Head of caudate nucleus (tissue), 42 donors: Measurements from ENCODE around the gene NLGN4Y.

Experiments used
- DNase-seq, 42 donors: peaks; one replicate each; pipeline versions ENCODE4 v3.0.0 to v3.0.0-alpha.2; 2020 to 2021; ENCODE audit warnings: mixed read lengths in 7 of 42
- intact Hi-C: fragments of 100-400 bp; cut with DNase I; formaldehyde crosslinking; loops from one replicate; pipeline ENCODE4 v1.15.0; 2022

NLGN4Y gene

GRCh38 chrY:14637551-14637950 lies 113.2 kb downstream of the NLGN4Y start:
- DNase-seq = no peak
- intact Hi-C loops = no loop called here

- intact Hi-C loops = no loop called here
Observed at GRCh38 chrY:14641853-14642252, 117.5 kb downstream of the NLGN4Y start.

GRCh38 chrY:14644157-14644952 lies 120.0 kb downstream of the NLGN4Y start:
- intact Hi-C loops = no loop called here
- peak in 1 of 42 donors; percentile 39 for DNase-seq

More at GRCh38 chrY:14641853-14642252, 117.5 kb downstream of the NLGN4Y start:
- no peak for DNase-seq

GRCh38 chrY:14679181-14679580 lies 154.9 kb downstream of the NLGN4Y start:
- intact Hi-C loops = no loop called here
- no peak for DNase-seq

- no peak for DNase-seq
- intact Hi-C loops = no loop called here
Observed at GRCh38 chrY:14694543-14694942, 170.2 kb downstream of the NLGN4Y start.

GRCh38 chrY:14708158-14708557 lies 183.8 kb downstream of the NLGN4Y start:
- DNase-seq = no peak
- intact Hi-C loops = no loop called here

- no peak for DNase-seq
- intact Hi-C loops = no loop called here
Observed at GRCh38 chrY:14741596-14741995, 217.3 kb downstream of the NLGN4Y start.

- intact Hi-C loops = no loop called here
- peak in 4 of 42 donors; percentile 1 to 12 (median 7) for DNase-seq
Observed at GRCh38 chrY:14748329-14748728, 224.0 kb downstream of the NLGN4Y start.

- DNase-seq = no peak
- intact Hi-C loops = no loop called here
Observed at GRCh38 chrY:14755571-14755970, 231.2 kb downstream of the NLGN4Y start.

- intact Hi-C loops = no loop called here
- no peak for DNase-seq
Observed at GRCh38 chrY:14762903-14763302, 238.6 kb downstream of the NLGN4Y start.

- intact Hi-C loops = no loop called here
- peak in 12 of 42 donors; percentile 1 to 65 (median 26) for DNase-seq
Observed at GRCh38 chrY:14763600-14763999, 239.3 kb downstream of the NLGN4Y start.

- DNase-seq = no peak
- intact Hi-C loops = no loop called here
Observed at GRCh38 chrY:14778208-14778607, 253.9 kb downstream of the NLGN4Y start.

GRCh38 chrY:14793104-14793503 lies 268.8 kb downstream of the NLGN4Y start:
- intact Hi-C loops = no loop called here

GRCh38 chrY:14793674-14794073 lies 269.3 kb downstream of the NLGN4Y start:
- intact Hi-C loops = no loop called here

More at GRCh38 chrY:14793104-14793503, 268.8 kb downstream of the NLGN4Y start:
- no peak for DNase-seq

GRCh38 chrY:14798010-14798409 lies 273.7 kb downstream of the NLGN4Y start:
- intact Hi-C loops = no loop called here
- no peak for DNase-seq

More at GRCh38 chrY:14793674-14794073, 269.3 kb downstream of the NLGN4Y start:
- DNase-seq = no peak

GRCh38 chrY:14801096-14801495 lies 276.8 kb downstream of the NLGN4Y start:
- DNase-seq = peak in 2 of 42 donors; percentile 39 to 40
- intact Hi-C loops = no loop called here

- intact Hi-C loops = no loop called here
Observed at GRCh38 chrY:14802125-14802524, 277.8 kb downstream of the NLGN4Y start.

GRCh38 chrY:14804041-14804440 lies 279.7 kb downstream of the NLGN4Y start:
- no peak for DNase-seq
- intact Hi-C loops = no loop called here

More at GRCh38 chrY:14802125-14802524, 277.8 kb downstream of the NLGN4Y start:
- no peak for DNase-seq

GRCh38 chrY:14818452-14818851 lies 294.1 kb downstream of the NLGN4Y start:
- intact Hi-C loops = no loop called here
- no peak for DNase-seq

GRCh38 chrY:14822201-14822600 lies 297.9 kb downstream of the NLGN4Y start:
- intact Hi-C loops = no loop called here
- peak in 1 of 42 donors; percentile 18 for DNase-seq

GRCh38 chrY:14822906-14823305 lies 298.6 kb downstream of the NLGN4Y start:
- intact Hi-C loops = no loop called here
- DNase-seq = no peak
